Gastroesophageal sphincter (tissue), 3 donors: ENCODE results near the gene IL1RAPL2.

Source experiments
- CTCF ChIP-seq, 4 experiments: fragments of 200-600 bp in 2 of 4; fragments of 450-650 bp in 2 of 4; sonication (generic) in 1 of 4; IDR thresholded peaks; one replicate each; pipeline ENCODE4 v1.5.1; 2017 to 2019; ENCODE audit warnings: antibody characterized with exemption in 4 of 4, mild to moderate bottlenecking in 2 of 4, moderate library complexity in 2 of 4
- EP300 ChIP-seq: sonication (generic); formaldehyde crosslinking; IDR thresholded peaks from one replicate; pipeline ENCODE4 v1.6.1; 2017; ENCODE audit warnings: antibody characterized with exemption, mild to moderate bottlenecking
- POLR2A ChIP-seq, 2 donors: fragments of 450-650 bp; IDR thresholded peaks; one replicate each; pipeline ENCODE4 v1.6.1; 2017; ENCODE audit warnings: antibody characterized with exemption in 2 of 2, mild to moderate bottlenecking in 2 of 2, moderate library complexity in 1 of 2
- POLR2AphosphoS5 ChIP-seq: sonication (generic); formaldehyde crosslinking; IDR thresholded peaks from one replicate; pipeline ENCODE4 v1.6.1; 2017; ENCODE audit warnings: antibody characterized with exemption

- TF ChIP-seq POLR2A (IDR thresholded peaks at IDR 0.05), result no peak
- TF ChIP-seq CTCF (IDR thresholded peaks at IDR 0.05), result no peak
- TF ChIP-seq POLR2AphosphoS5, result no peak
- no peak for TF ChIP-seq EP300
Measured at GRCh38 chrX:105375816-105376215, 809.8 kb downstream of the IL1RAPL2 start.
